Panc1 (cell line): Measurements from ENCODE around the gene SORT1. TPM values are rescaled to one million over a fixed set of nuclear protein-coding genes. Genes with fewer than 3 reads are reported as not detected.

Experiments
- ATAC-seq: fragments of 200-7000 bp; cut with Tn5 transposase; 2 replicates; pipeline ENCODE4 v1.9.1; 2020; ENCODE audit warnings: mild to moderate bottlenecking, moderate library complexity
- BruUV-seq: library from RNA; stranded (reverse); fragments of 400-500 nt; replicated peaks from 2 replicates; lab custom pipeline; 2021; lab: Mats Ljungman, UMichigan
- CTCF ChIA-PET: fragments of 300-600 bp; sonication (Branson Sonifier 250); formaldehyde crosslinking; loops from one replicate; lab custom pipeline; 2022; ENCODE audit warnings: antibody characterized with exemption; lab: Charles Lee
- POLR2A ChIA-PET: fragments of 300-600 bp; sonication (Branson Sonifier 250); formaldehyde crosslinking; loops from one replicate; lab custom pipeline; 2022; ENCODE audit warnings: antibody characterized with exemption; lab: Charles Lee
- DNase-seq: peaks from one replicate; pipeline ENCODE4 v3.0.0-alpha.2; 2010; ENCODE audit warnings: low read depth, low spot score
- H3K27ac ChIP-seq: 2 replicates; pipeline ENCODE4 v1.5.1; 2011; ENCODE audit warnings: mild to moderate bottlenecking, low read length, inconsistent platforms
- H3K27me3 ChIP-seq: fragments of 200-500 bp; sonication (Bioruptor generic); 2 replicates; pipeline ENCODE4 v1.6.0; 2014; ENCODE audit warnings: low read length, inconsistent platforms; ENCODE audit not compliant: control insufficient read depth, insufficient read depth
- H3K36me3 ChIP-seq: fragments of 200-500 bp; sonication (Bioruptor generic); 2 replicates; pipeline ENCODE4 v1.5.1; 2014; ENCODE audit warnings: inconsistent platforms, mild to moderate bottlenecking, low read length, moderate library complexity; ENCODE audit not compliant: control insufficient read depth, insufficient read depth
- H3K4me1 ChIP-seq: 2 replicates; pipeline ENCODE4 v1.5.1; 2011; ENCODE audit warnings: inconsistent platforms, mild to moderate bottlenecking, low read length, moderate library complexity; ENCODE audit not compliant: control insufficient read depth, insufficient read depth
- H3K4me3 ChIP-seq, 2 experiments: 2 replicates each; pipeline ENCODE4 v1.5.1; 2011 to 2012; ENCODE audit warnings: low read depth in 2 of 2, low read length in 2 of 2, mild to moderate bottlenecking in 2 of 2, inconsistent platforms in 1 of 2, moderate library complexity in 1 of 2
- H3K9me3 ChIP-seq: fragments of 200-500 bp; sonication (Bioruptor generic); 2 replicates; pipeline ENCODE4 v1.5.1; 2014; ENCODE audit warnings: low read depth, mild to moderate bottlenecking, inconsistent platforms, low read length, moderate library complexity; ENCODE audit not compliant: control insufficient read depth, insufficient read depth
- CTCF ChIP-seq: fragments of 450-650 bp; IDR thresholded peaks from 2 replicates; pipeline ENCODE4 v1.5.1; 2017; ENCODE audit warnings: mild to moderate bottlenecking
- POLR2AphosphoS5 ChIP-seq: IDR thresholded peaks from 2 replicates; pipeline ENCODE4 v1.6.1; 2012; ENCODE audit warnings: mild to moderate bottlenecking, low read depth, low read length, moderate library complexity
- REST ChIP-seq, 2 experiments: IDR thresholded peaks; 2 replicates each; pipeline ENCODE4 v1.6.1; 2011 to 2012; ENCODE audit warnings: low read depth in 2 of 2, control low read depth in 1 of 2, low read length in 1 of 2, mild to moderate bottlenecking in 1 of 2, moderate library complexity in 1 of 2; ENCODE audit not compliant: insufficient read depth in 1 of 2
- SIN3A ChIP-seq: IDR thresholded peaks from 2 replicates; pipeline ENCODE4 v1.6.1; 2012; ENCODE audit warnings: low read depth, mild to moderate bottlenecking, low read length, moderate library complexity, borderline replicate concordance; ENCODE audit not compliant: insufficient read depth
- TCF7L2 ChIP-seq: IDR thresholded peaks from 2 replicates; pipeline ENCODE4 v1.6.1; 2011; ENCODE audit warnings: mild to moderate bottlenecking, low read depth, low read length, inconsistent platforms
- in situ Hi-C: cut with HindIII; loops from 2 replicates; pipeline ENCODE4 v1.10.0; 2016; ENCODE audit warnings: low sequenced_read_pairs, low pct_unique_long_range_greater_than_20kb
- intact Hi-C: fragments of 100-400 bp; cut with micrococcal nuclease; formaldehyde crosslinking; loops from one replicate; pipeline ENCODE4 v1.10.0; 2022; ENCODE audit not compliant: unreplicated experiment
- total RNA-seq: library from RNA; stranded (reverse); gene quantifications from one replicate; pipeline ENCODE4 v1.2.1, GENCODE V29; 2021; ENCODE audit not compliant: unreplicated experiment

The SORT1 gene
- total RNA-seq, 1 experiment from 2014 or later = 25.1 TPM

- DNase-seq (no peak), ATAC-seq (no peak)
- no peaks in the 10 kb centered on the region for H3K27me3 ChIP-seq
- intact Hi-C loops = no loop called here
- H3K36me3 ChIP-seq = no peaks in the 10 kb centered on the region; the same call in 1 of the 2 replicates
- no peak overlapping the region for H3K4me3 ChIP-seq
- H3K9me3 ChIP-seq = no peaks in the 10 kb centered on the region
- no TSS peak for BruUV-seq
- no peaks in the 10 kb centered on the region for H3K4me1 ChIP-seq
- POLR2A ChIA-PET = no interaction called here
- TF ChIP-seq CTCF (no peak), REST (IDR thresholded peaks at IDR 0.05; ENCODE audit: insufficient read depth in 1 of 2, low read depth in 2 of 2, low read length in 1 of 2) (no peak), POLR2AphosphoS5 (no peak), SIN3A (no peak), TCF7L2 (no peak)
- in situ Hi-C loops = no loop called here
- CTCF ChIA-PET = no interaction called here
- H3K27ac ChIP-seq = no peak overlapping the region
Measured at GRCh38 chr1:109351457-109351856, 46.3 kb downstream of the SORT1 start.

GRCh38 chr1:109350655-109351054 is 47.1 kb downstream of the SORT1 start:
- TF ChIP-seq POLR2AphosphoS5 (no peak), TCF7L2 (no peak), SIN3A (no peak), REST (IDR thresholded peaks at IDR 0.05; ENCODE audit: insufficient read depth in 1 of 2, low read depth in 2 of 2, low read length in 1 of 2) (no peak), CTCF (no peak)
- ATAC-seq = no peak
- Histone ChIP-seq H3K27me3 (no peaks in the 10 kb centered on the region), H3K27ac (no peak overlapping the region), H3K4me1 (no peaks in the 10 kb centered on the region), H3K36me3 (no peaks in the 10 kb centered on the region; the same call in 1 of the 2 replicates), H3K9me3 (no peaks in the 10 kb centered on the region), H3K4me3 (no peak overlapping the region)
- intact Hi-C loops = no loop called here
- no peak for DNase-seq
- no TSS peak for BruUV-seq
- ChIA-PET POLR2A (no interaction called here), CTCF (no interaction called here)
- in situ Hi-C loops = no loop called here
